Measurements from ENCODE around the gene LTC4S. TPM values are rescaled to one million over a fixed set of nuclear protein-coding genes. Genes with fewer than 3 reads are reported as not detected.

LTC4S gene
- total and polyA plus RNA-seq, 2 experiments from 2014 or later, result 3.7 TPM; not detected in 1

DNA sequence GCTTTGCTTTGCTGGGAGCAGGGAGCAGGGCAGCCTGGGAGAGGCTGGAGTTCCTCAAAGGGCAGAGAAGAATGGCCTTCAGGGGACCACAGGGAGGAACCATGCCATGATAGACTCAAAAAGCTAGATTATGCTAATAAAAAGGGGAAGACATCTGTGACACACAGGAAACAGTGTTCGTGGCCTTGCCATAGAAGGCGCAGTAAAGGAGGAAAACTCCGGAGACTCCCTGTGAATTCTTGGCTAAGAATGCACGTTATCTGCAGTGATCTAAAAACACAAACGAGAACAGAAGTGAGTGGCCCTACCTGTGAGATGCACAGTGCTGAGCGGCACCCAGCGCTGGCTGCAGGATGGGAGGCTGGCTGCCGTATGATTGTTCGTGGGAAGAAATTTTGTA is 15.9 kb upstream of the LTC4S start:
- TF ChIP-seq, protein P1, sequence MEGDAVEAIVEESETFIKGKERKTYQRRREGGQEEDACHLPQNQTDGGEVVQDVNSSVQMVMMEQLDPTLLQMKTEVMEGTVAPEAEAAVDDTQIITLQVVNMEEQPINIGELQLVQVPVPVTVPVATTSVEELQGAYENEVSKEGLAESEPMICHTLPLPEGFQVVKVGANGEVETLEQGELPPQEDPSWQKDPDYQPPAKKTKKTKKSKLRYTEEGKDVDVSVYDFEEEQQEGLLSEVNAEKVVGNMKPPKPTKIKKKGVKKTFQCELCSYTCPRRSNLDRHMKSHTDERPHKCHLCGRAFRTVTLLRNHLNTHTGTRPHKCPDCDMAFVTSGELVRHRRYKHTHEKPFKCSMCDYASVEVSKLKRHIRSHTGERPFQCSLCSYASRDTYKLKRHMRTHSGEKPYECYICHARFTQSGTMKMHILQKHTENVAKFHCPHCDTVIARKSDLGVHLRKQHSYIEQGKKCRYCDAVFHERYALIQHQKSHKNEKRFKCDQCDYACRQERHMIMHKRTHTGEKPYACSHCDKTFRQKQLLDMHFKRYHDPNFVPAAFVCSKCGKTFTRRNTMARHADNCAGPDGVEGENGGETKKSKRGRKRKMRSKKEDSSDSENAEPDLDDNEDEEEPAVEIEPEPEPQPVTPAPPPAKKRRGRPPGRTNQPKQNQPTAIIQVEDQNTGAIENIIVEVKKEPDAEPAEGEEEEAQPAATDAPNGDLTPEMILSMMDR (IDR thresholded peaks at IDR 0.05; ENCODE audit: poor library complexity), result no peak
- TF ChIP-seq EZH2phosphoT487 (IDR thresholded peaks at IDR 0.05; ENCODE audit: low read depth, severe bottlenecking, unreplicated experiment) (no peak), EZH2 (IDR thresholded peaks at IDR 0.05; ENCODE audit: borderline replicate concordance) (no peak)
- Histone ChIP-seq H4K20me1 (ENCODE audit: insufficient read depth, poor library complexity, severe bottlenecking) (no peaks in the 10 kb centered on the region), H3K27ac (no peak overlapping the region), H3K4me3 (no peak overlapping the region), H3K9me3 (ENCODE audit: low read depth) (no peaks in the 10 kb centered on the region), H3K27me3 (no peaks in the 10 kb centered on the region), H2AFZ (no peak overlapping the region), H3K9me2 (replicated peaks; ENCODE audit: insufficient read depth) (no peaks in the 10 kb centered on the region), H3K79me2 (no peaks in the 10 kb centered on the region), H3K4me2 (no peak overlapping the region), H3K4me1 (ENCODE audit: insufficient read depth) (no peaks in the 10 kb centered on the region), H3K36me3 (replicated peaks; ENCODE audit: insufficient read depth, low read depth) (no peaks in the 10 kb centered on the region)
- no peak for DNase-seq (ENCODE audit: low spot score)
- 89% methylated on average over 9 of the region's 9 CpGs for WGBS (ENCODE audit: low lambda C conversion rate, missing lambda C conversion rate)

DNA sequence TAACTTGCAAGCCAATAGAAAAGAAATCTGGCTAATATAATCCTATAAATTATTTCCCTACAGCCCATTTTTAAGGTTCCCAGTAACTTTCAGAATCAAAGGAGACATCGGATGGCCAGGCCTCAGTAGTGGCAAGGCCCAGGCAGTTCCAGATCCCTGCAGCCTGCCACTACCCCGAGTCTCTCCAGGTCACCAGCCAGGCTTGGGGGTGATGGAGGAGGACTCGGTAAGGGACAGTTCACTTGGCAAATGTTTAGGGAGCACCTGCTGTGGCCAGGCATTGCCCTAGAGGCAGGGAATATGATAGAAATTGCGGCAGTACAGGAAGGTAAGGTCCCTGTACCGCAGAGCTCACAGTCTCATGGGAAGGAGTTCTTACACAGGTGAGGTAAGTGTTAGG is 15.2 kb upstream of the LTC4S start:
- no peak overlapping the region for H2AFZ ChIP-seq
- H3K4me1 ChIP-seq (ENCODE audit: insufficient read depth), result no peaks in the 10 kb centered on the region
- 99% methylated on average over 5 of the region's 5 CpGs for WGBS (ENCODE audit: low lambda C conversion rate, missing lambda C conversion rate)
- no peak overlapping the region for H3K27ac ChIP-seq
- no peaks in the 10 kb centered on the region for H3K27me3 ChIP-seq
- DNase-seq (ENCODE audit: low spot score), result no peak
- H3K79me2 ChIP-seq, result no peaks in the 10 kb centered on the region
- no peak overlapping the region for H3K4me2 ChIP-seq
- H3K4me3 ChIP-seq, result no peak overlapping the region
- H3K36me3 ChIP-seq (replicated peaks; ENCODE audit: insufficient read depth, low read depth), result no peaks in the 10 kb centered on the region
- H3K9me3 ChIP-seq (ENCODE audit: low read depth), result no peaks in the 10 kb centered on the region
- no peaks in the 10 kb centered on the region for H3K9me2 ChIP-seq (replicated peaks; ENCODE audit: insufficient read depth)
- H4K20me1 ChIP-seq (ENCODE audit: insufficient read depth, poor library complexity, severe bottlenecking), result no peaks in the 10 kb centered on the region
- TF ChIP-seq, protein P1 (IDR thresholded peaks at IDR 0.05; ENCODE audit: poor library complexity), result no peak
- TF ChIP-seq EZH2phosphoT487 (IDR thresholded peaks at IDR 0.05; ENCODE audit: low read depth, severe bottlenecking, unreplicated experiment) (no peak), EZH2 (IDR thresholded peaks at IDR 0.05; ENCODE audit: borderline replicate concordance) (no peak)

DNA sequence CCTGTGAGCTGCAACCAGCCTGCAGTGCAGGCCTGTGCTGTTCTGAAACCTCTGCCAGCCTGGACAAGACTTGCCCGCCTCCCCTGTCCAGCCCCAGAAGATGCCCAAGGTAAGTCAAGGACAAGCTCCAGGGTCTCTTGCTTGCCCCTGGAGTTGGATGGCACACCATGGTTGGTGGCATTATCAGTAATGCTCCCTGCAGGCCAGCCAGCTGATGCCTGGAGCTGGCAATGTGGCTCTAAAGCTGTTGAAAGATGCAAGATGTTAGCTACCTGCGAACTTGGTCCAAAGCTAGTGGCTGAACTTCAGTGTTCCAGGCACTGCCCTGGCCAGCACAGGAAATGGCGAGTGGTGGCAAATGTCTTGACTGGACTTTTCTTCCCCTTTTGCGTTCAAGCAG is 14.0 kb upstream of the LTC4S start:
- no peak for DNase-seq (ENCODE audit: low spot score)
- H3K4me3 ChIP-seq, result no peak overlapping the region
- 98% methylated on average over 4 of the region's 4 CpGs for WGBS (ENCODE audit: low lambda C conversion rate, missing lambda C conversion rate)
- no peaks in the 10 kb centered on the region for H3K27me3 ChIP-seq
- no peak overlapping the region for H3K4me2 ChIP-seq
- no peak overlapping the region for H3K27ac ChIP-seq
- no peaks in the 10 kb centered on the region for H4K20me1 ChIP-seq (ENCODE audit: insufficient read depth, poor library complexity, severe bottlenecking)
- H2AFZ ChIP-seq, result no peak overlapping the region
- no peaks in the 10 kb centered on the region for H3K4me1 ChIP-seq (ENCODE audit: insufficient read depth)
- no peaks in the 10 kb centered on the region for H3K9me2 ChIP-seq (replicated peaks; ENCODE audit: insufficient read depth)
- H3K36me3 ChIP-seq (replicated peaks; ENCODE audit: insufficient read depth, low read depth), result no peaks in the 10 kb centered on the region
- no peaks in the 10 kb centered on the region for H3K79me2 ChIP-seq
- TF ChIP-seq EZH2phosphoT487 (IDR thresholded peaks at IDR 0.05; ENCODE audit: low read depth, severe bottlenecking, unreplicated experiment) (no peak), EZH2 (IDR thresholded peaks at IDR 0.05; ENCODE audit: borderline replicate concordance) (no peak)
- TF ChIP-seq, protein P1 (IDR thresholded peaks at IDR 0.05; ENCODE audit: poor library complexity), result no peak
- no peaks in the 10 kb centered on the region for H3K9me3 ChIP-seq (ENCODE audit: low read depth)

DNA sequence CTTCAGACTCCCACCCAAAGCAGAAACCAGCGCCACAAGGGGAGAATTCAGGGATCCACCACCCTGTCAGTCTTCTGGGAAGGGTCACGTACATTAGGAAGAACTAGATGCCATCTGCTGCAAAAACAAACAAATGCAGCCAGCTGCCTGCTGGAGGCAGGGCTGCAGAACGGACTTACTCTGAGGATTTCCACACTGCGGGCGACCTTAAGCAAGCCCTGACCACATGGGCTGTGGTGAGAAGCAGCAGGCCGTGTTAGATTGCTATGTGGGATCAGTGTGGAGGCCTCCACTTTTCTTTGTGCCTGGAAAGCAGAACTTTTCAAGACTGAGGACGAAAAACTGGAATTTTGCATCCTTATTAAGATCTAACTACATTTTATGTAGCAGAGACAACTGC is 13.4 kb upstream of the LTC4S start:
- WGBS (ENCODE audit: low lambda C conversion rate, missing lambda C conversion rate), result 88% methylated on average over 7 of the region's 7 CpGs
- Histone ChIP-seq H3K27ac (no peak overlapping the region), H2AFZ (no peak overlapping the region), H3K4me1 (ENCODE audit: insufficient read depth) (no peaks in the 10 kb centered on the region), H3K4me2 (no peak overlapping the region), H3K79me2 (no peaks in the 10 kb centered on the region), H3K9me3 (ENCODE audit: low read depth) (no peaks in the 10 kb centered on the region), H4K20me1 (ENCODE audit: insufficient read depth, poor library complexity, severe bottlenecking) (no peaks in the 10 kb centered on the region), H3K36me3 (replicated peaks; ENCODE audit: insufficient read depth, low read depth) (no peaks in the 10 kb centered on the region), H3K4me3 (no peak overlapping the region), H3K9me2 (replicated peaks; ENCODE audit: insufficient read depth) (no peaks in the 10 kb centered on the region), H3K27me3 (no peaks in the 10 kb centered on the region)
- no peak for DNase-seq (ENCODE audit: low spot score)
- TF ChIP-seq EZH2 (IDR thresholded peaks at IDR 0.05; ENCODE audit: borderline replicate concordance) (no peak), EZH2phosphoT487 (IDR thresholded peaks at IDR 0.05; ENCODE audit: low read depth, severe bottlenecking, unreplicated experiment) (no peak)
- TF ChIP-seq, protein P1 (IDR thresholded peaks at IDR 0.05; ENCODE audit: poor library complexity), result no peak

Measured in hepatocyte (in vitro differentiated cells).